ENCODE results near the gene PTPRM.

PTPRM gene

GRCh38 chr18:7901657-7902056 is 334.5 kb downstream of the PTPRM start:
- no peak overlapping the region for H3K9ac ChIP-seq (ENCODE audit: low read depth, low read length, poor library complexity, severe bottlenecking)
- no peak for TF ChIP-seq EZH2phosphoT487 (IDR thresholded peaks at IDR 0.05; ENCODE audit: borderline replicate concordance)
- TF ChIP-seq CTCF (conservative IDR thresholded peaks at IDR 0.05; ENCODE audit: low read length) = no peak

GRCh38 chr18:7902399-7902839 is 335.3 kb downstream of the PTPRM start:
- no peaks in the 10 kb centered on the region for H4K20me1 ChIP-seq (ENCODE audit: insufficient read depth, low read length, poor library complexity, severe bottlenecking)
- H3K9ac ChIP-seq (ENCODE audit: low read depth, low read length, poor library complexity, severe bottlenecking) = no peak overlapping the region
- H3K9me2 ChIP-seq (replicated peaks; ENCODE audit: low read depth, low read length) = no peaks in the 10 kb centered on the region
- H3K4me1 ChIP-seq (ENCODE audit: insufficient read depth, low read length, poor library complexity, severe bottlenecking) = no peaks in the 10 kb centered on the region
- TF ChIP-seq CTCF (conservative IDR thresholded peaks at IDR 0.05; ENCODE audit: low read length) (no peak), EZH2phosphoT487 (IDR thresholded peaks at IDR 0.05; ENCODE audit: borderline replicate concordance) (no peak)
- H2AFZ ChIP-seq (ENCODE audit: low read length) = no peak overlapping the region
- H3K27me3 ChIP-seq (ENCODE audit: insufficient read depth, low read length, poor library complexity, severe bottlenecking) = no peaks in the 10 kb centered on the region
- no peaks in the 10 kb centered on the region for H3K36me3 ChIP-seq (ENCODE audit: insufficient read depth, low read length)
- no peaks in the 10 kb centered on the region for H3K79me2 ChIP-seq (ENCODE audit: insufficient read depth, low read length)
- no peak overlapping the region for H3K4me3 ChIP-seq (ENCODE audit: low read length, poor library complexity, severe bottlenecking)
- H3K4me2 ChIP-seq (ENCODE audit: low read depth, low read length, poor library complexity, severe bottlenecking) = no peak overlapping the region
- H3K9me3 ChIP-seq (ENCODE audit: insufficient read depth, low read depth, low read length) = no peaks in the 10 kb centered on the region; the same call in 1 of the 2 replicates
- H3F3A ChIP-seq (ENCODE audit: low read depth) = no peaks in the 10 kb centered on the region

More at GRCh38 chr18:7901657-7902056, 334.5 kb downstream of the PTPRM start:
- Histone ChIP-seq H3K4me1 (ENCODE audit: insufficient read depth, low read length, poor library complexity, severe bottlenecking) (no peaks in the 10 kb centered on the region), H3K9me2 (replicated peaks; ENCODE audit: low read depth, low read length) (no peaks in the 10 kb centered on the region), H3F3A (ENCODE audit: low read depth) (no peaks in the 10 kb centered on the region), H3K9me3 (ENCODE audit: insufficient read depth, low read depth, low read length) (no peaks in the 10 kb centered on the region; the same call in 1 of the 2 replicates), H3K27me3 (ENCODE audit: insufficient read depth, low read length, poor library complexity, severe bottlenecking) (no peaks in the 10 kb centered on the region), H3K4me3 (ENCODE audit: low read length, poor library complexity, severe bottlenecking) (no peak overlapping the region), H3K36me3 (ENCODE audit: insufficient read depth, low read length) (no peaks in the 10 kb centered on the region), H3K79me2 (ENCODE audit: insufficient read depth, low read length) (no peaks in the 10 kb centered on the region), H3K4me2 (ENCODE audit: low read depth, low read length, poor library complexity, severe bottlenecking) (no peak overlapping the region), H4K20me1 (ENCODE audit: insufficient read depth, low read length, poor library complexity, severe bottlenecking) (no peaks in the 10 kb centered on the region), H2AFZ (ENCODE audit: low read length) (no peak overlapping the region)

DNA sequence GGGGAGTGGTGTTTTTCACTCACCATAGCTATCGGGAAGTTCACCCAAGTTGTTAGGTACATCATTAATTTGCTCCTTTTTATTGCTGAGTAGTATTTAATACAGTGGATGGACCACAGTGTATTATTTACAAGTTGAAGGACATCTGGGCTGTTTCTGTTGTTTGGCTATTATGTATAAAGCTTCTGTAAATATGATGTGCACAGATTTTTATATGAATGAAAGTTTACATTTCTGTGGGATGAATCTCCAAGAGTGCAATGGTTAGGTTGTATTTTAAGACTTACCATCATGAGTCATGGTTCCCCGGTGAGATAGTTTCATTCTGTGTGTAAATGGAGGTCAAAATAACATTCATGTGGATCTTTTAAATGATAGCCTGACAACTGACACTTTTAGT is 337.4 kb downstream of the PTPRM start:
- H3K27me3 ChIP-seq (ENCODE audit: insufficient read depth, low read length, poor library complexity, severe bottlenecking) = no peaks in the 10 kb centered on the region
- no peaks in the 10 kb centered on the region for H3F3A ChIP-seq (ENCODE audit: low read depth)
- no peak overlapping the region for H2AFZ ChIP-seq (ENCODE audit: low read length)
- H3K4me3 ChIP-seq (ENCODE audit: low read length, poor library complexity, severe bottlenecking) = no peak overlapping the region
- no peak overlapping the region for H3K4me2 ChIP-seq (ENCODE audit: low read depth, low read length, poor library complexity, severe bottlenecking)
- no peak for TF ChIP-seq CTCF (conservative IDR thresholded peaks at IDR 0.05; ENCODE audit: low read length)
- no peak for TF ChIP-seq EZH2phosphoT487 (IDR thresholded peaks at IDR 0.05; ENCODE audit: borderline replicate concordance)
- no peaks in the 10 kb centered on the region for H3K36me3 ChIP-seq (ENCODE audit: insufficient read depth, low read length)
- no peaks in the 10 kb centered on the region for H3K9me2 ChIP-seq (replicated peaks; ENCODE audit: low read depth, low read length)
- H3K9me3 ChIP-seq (ENCODE audit: insufficient read depth, low read depth, low read length) = no peaks in the 10 kb centered on the region; the same call in 1 of the 2 replicates
- H4K20me1 ChIP-seq (ENCODE audit: insufficient read depth, low read length, poor library complexity, severe bottlenecking) = no peaks in the 10 kb centered on the region
- H3K4me1 ChIP-seq (ENCODE audit: insufficient read depth, low read length, poor library complexity, severe bottlenecking) = no peaks in the 10 kb centered on the region
- H3K9ac ChIP-seq (ENCODE audit: low read depth, low read length, poor library complexity, severe bottlenecking) = no peak overlapping the region
- H3K79me2 ChIP-seq (ENCODE audit: insufficient read depth, low read length) = no peaks in the 10 kb centered on the region

All from Loucy (cell line).